Fibroblast of pulmonary artery (primary cell): ENCODE measurements around the gene IL34.

Experiments
- DNase-seq: peaks from one replicate; pipeline ENCODE4 v3.0.0-alpha.2; 2010; ENCODE audit warnings: low read depth
- H3K4me3 ChIP-seq: replicated peaks from 2 replicates; pipeline ENCODE4 v1.5.1; 2011; ENCODE audit warnings: low read depth, mild to moderate bottlenecking, control low read depth, low read length, moderate library complexity
- TF ChIP-seq, protein P1 (sequence below): IDR thresholded peaks from 2 replicates; pipeline ENCODE4 v1.5.1; 2011; ENCODE audit warnings: mild to moderate bottlenecking, control low read depth, low read length, inconsistent platforms; ENCODE audit errors: missing control alignments

IL34 gene

DNA sequence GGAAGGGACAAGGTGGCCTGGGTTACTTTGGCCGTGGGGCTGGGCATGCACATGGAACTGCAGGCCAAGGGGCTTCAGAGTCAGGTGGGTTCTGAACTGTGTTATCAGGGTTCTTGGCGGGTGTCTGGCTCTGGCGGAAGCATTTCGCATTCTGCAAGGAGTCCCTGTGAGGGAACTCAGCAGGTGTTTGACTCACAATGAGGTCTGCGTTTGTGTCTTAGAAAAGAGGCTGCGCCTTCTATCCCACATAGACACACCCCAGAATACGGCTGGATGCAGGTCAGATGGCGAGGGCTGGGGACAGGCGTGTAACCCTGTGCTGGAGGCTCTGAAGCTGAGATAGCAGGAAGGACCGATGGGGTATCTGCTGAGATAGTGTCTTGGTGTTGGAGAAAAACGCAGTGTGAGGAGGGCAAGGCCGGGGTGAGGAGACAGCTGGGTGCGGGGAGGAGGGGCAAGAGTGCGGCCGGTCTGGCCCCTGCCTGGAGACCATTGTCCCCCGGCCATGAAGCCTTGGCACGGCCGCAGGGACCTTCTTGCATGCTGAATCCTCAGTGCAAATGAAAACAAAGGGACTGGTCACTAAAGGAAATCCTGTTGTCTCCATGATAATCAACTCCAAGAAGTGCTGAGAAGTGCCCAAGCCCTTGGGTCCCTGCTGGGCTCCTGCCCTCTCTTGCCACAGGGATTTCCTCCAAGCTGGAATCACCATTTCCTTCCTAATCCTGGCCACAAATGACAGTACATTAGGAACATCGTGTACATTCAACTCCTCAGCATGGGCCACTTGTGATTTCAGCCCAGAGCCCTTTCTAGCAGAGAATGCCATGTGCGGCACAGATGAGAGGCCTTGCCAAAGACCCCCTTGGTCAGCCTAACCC is 62.2 kb downstream of the IL34 start:
- H3K4me3 ChIP-seq = no peak overlapping the region
- DNase-seq = no peak
- TF ChIP-seq, protein P1, sequence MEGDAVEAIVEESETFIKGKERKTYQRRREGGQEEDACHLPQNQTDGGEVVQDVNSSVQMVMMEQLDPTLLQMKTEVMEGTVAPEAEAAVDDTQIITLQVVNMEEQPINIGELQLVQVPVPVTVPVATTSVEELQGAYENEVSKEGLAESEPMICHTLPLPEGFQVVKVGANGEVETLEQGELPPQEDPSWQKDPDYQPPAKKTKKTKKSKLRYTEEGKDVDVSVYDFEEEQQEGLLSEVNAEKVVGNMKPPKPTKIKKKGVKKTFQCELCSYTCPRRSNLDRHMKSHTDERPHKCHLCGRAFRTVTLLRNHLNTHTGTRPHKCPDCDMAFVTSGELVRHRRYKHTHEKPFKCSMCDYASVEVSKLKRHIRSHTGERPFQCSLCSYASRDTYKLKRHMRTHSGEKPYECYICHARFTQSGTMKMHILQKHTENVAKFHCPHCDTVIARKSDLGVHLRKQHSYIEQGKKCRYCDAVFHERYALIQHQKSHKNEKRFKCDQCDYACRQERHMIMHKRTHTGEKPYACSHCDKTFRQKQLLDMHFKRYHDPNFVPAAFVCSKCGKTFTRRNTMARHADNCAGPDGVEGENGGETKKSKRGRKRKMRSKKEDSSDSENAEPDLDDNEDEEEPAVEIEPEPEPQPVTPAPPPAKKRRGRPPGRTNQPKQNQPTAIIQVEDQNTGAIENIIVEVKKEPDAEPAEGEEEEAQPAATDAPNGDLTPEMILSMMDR = no peak

GRCh38 chr16:70709457-70709856 is 63.1 kb downstream of the IL34 start:
- no peak overlapping the region for H3K4me3 ChIP-seq
- TF ChIP-seq, protein P1 = no peak

GRCh38 chr16:70709942-70710341 is 63.6 kb downstream of the IL34 start:
- H3K4me3 ChIP-seq = no peak overlapping the region
- TF ChIP-seq, protein P1 = no peak
- DNase-seq = no peak

More at GRCh38 chr16:70709457-70709856, 63.1 kb downstream of the IL34 start:
- no peak for DNase-seq
